GM12878 (cell line): ENCODE measurements around the gene ITPR3. TPM values are rescaled to one million over a fixed set of nuclear protein-coding genes. Genes with fewer than 3 reads are reported as not detected.

Experiments used
- ATAC-seq: fragments of 200-7000 bp; cut with Tn5 transposase; 3 replicates; pipeline ENCODE4 v1.9.1; 2020; ENCODE audit warnings: mild to moderate bottlenecking, moderate library complexity
- BruUV-seq: library from RNA; stranded (reverse); fragments of 400-500 nt; replicated peaks from 2 replicates; lab custom pipeline; 2021; lab: Mats Ljungman, UMichigan
- CTCF ChIA-PET: fragments of 300-600 bp; sonication (Branson Sonifier 250); formaldehyde crosslinking; extraction: SDS; loops from one replicate; lab custom pipeline; 2021; ENCODE audit warnings: inconsistent platforms; lab: Yijun Ruan, JAX
- POLR2A ChIA-PET: fragments of 350-600 bp; formaldehyde crosslinking; extraction: SDS; loops from one replicate; lab custom pipeline; 2021; ENCODE audit warnings: inconsistent platforms; lab: Charles Lee
- RAD21 ChIA-PET: fragments of 300-600 bp; sonication (Branson Sonifier 250); formaldehyde crosslinking; loops from one replicate; lab custom pipeline; 2023; ENCODE audit warnings: antibody characterized with exemption; ENCODE audit not compliant: unreplicated experiment; lab: Charles Lee
- SMC1A ChIA-PET: fragments of 300-600 bp; sonication (Branson Sonifier 250); formaldehyde crosslinking; loops from one replicate; lab custom pipeline; 2023; ENCODE audit not compliant: unreplicated experiment, uncharacterized antibody; lab: Charles Lee
- DNase-seq: peaks from one replicate; pipeline ENCODE4 v3.0.0-alpha.2; 2011; ENCODE audit warnings: low read depth, low spot score
- FAIRE-seq: peaks from 3 replicates; lab custom pipeline; 2011; peaks lifted over from hg19 to GRCh38; lab: Jason Lieb, UNC
- H2AFZ ChIP-seq: 2 replicates; pipeline ENCODE4 v1.6.0; 2011; ENCODE audit warnings: low read depth, low read length, control low read depth; ENCODE audit not compliant: control insufficient read depth
- H3K27ac ChIP-seq: 2 replicates; pipeline ENCODE4 v1.5.1; 2011; ENCODE audit warnings: control low read depth; ENCODE audit not compliant: control insufficient read depth, insufficient read depth
- H3K27me3 ChIP-seq, 2 experiments: replicated peaks in 1 of 2; 2 replicates each; pipeline versions ENCODE4 v1.6.0 to v1.6.1; 2011; ENCODE audit warnings: low read length in 1 of 2; ENCODE audit not compliant: control insufficient read depth in 2 of 2, insufficient read depth in 2 of 2
- H3K36me3 ChIP-seq, 2 experiments: 2 replicates each; pipeline ENCODE4 v1.5.1; 2011; ENCODE audit warnings: low read length in 1 of 2; ENCODE audit not compliant: control insufficient read depth in 2 of 2, insufficient read depth in 2 of 2
- H3K4me1 ChIP-seq: 2 replicates; pipeline ENCODE4 v1.6.1; 2011; ENCODE audit warnings: mild to moderate bottlenecking, low read length, moderate library complexity, mixed read lengths; ENCODE audit not compliant: control insufficient read depth, insufficient read depth
- H3K4me2 ChIP-seq: 2 replicates; pipeline ENCODE4 v1.6.0; 2011; ENCODE audit warnings: control low read depth; ENCODE audit not compliant: control insufficient read depth, insufficient read depth
- H3K4me3 ChIP-seq: fragments of 200-600 bp; sonication (generic); 2 replicates; pipeline ENCODE4 v1.5.1; 2016
- H3K79me2 ChIP-seq: 2 replicates; pipeline ENCODE4 v1.6.0; 2011; ENCODE audit warnings: low read length; ENCODE audit not compliant: control insufficient read depth, insufficient read depth
- H3K9ac ChIP-seq: 2 replicates; pipeline ENCODE4 v1.8.0; 2011; ENCODE audit warnings: low read length, control low read depth, mixed read lengths; ENCODE audit not compliant: control insufficient read depth, insufficient read depth
- H3K9me3 ChIP-seq: replicated peaks from 3 replicates; pipeline ENCODE4 v1.5.1; 2011; ENCODE audit warnings: mild to moderate bottlenecking, low read length; ENCODE audit not compliant: control insufficient read depth, insufficient read depth
- H4K20me1 ChIP-seq: 2 replicates; pipeline ENCODE4 v1.6.0; 2011; ENCODE audit not compliant: control insufficient read depth, insufficient read depth
- BRCA1 ChIP-seq: IDR thresholded peaks from 2 replicates; pipeline ENCODE4 v1.6.1; 2011; ENCODE audit warnings: low read depth, low read length, improper control_type of control experiment
- CBFB ChIP-seq: IDR thresholded peaks from 2 replicates; pipeline ENCODE4 v1.6.1; 2016; ENCODE audit warnings: antibody characterized with exemption, low read depth
- ELK1 ChIP-seq: IDR thresholded peaks from 2 replicates; pipeline ENCODE4 v1.6.1; 2012; ENCODE audit warnings: low read depth, low read length, improper control_type of control experiment
- ESRRA ChIP-seq: IDR thresholded peaks from 2 replicates; pipeline ENCODE4 v1.6.1; 2012; ENCODE audit warnings: mild to moderate bottlenecking, low read length, improper control_type of control experiment
- PML ChIP-seq: IDR thresholded peaks from 2 replicates; pipeline ENCODE4 v1.6.1; 2012; ENCODE audit warnings: low read length, inconsistent platforms
- RELA ChIP-seq: fragments of 450-650 bp; IDR thresholded peaks from 2 replicates; pipeline ENCODE4 v1.8.0; 2014; ENCODE audit warnings: borderline replicate concordance; ENCODE audit not compliant: partially characterized antibody
- WGBS: methylation state at CpG from one replicate; pipeline ENCODE4 v1.1.6; 2016; ENCODE audit warnings: low lambda C conversion rate; ENCODE audit not compliant: insufficient replicate concordance, insufficient coverage; ENCODE audit errors: missing lambda C conversion rate; 5-methylcytosine and 5-hydroxymethylcytosine counted together
- in situ Hi-C: fragments of 300-500 bp; cut with MboI; formaldehyde crosslinking; loops from 9 replicates; pipeline ENCODE4 v1.14.3; 2018; ENCODE audit warnings: mixed read lengths
- intact Hi-C: fragments of 100-400 bp; cut with micrococcal nuclease; formaldehyde crosslinking; loops from one replicate; pipeline ENCODE4 v1.14.2; 2022; ENCODE audit not compliant: unreplicated experiment
- polyA plus RNA-seq, 11 experiments: library from polyadenylated mRNA; depleted of rRNA in 4 of 11; unstranded in 6 of 11; stranded (reverse) in 5 of 11; fragments of >200 nt; fragmentation: Nextera tagmentation in 4 of 11; fragmentation: Illumina TruSeq in 1 of 11; extraction: Ambion mirVana in 4 of 11; extraction: Trizol in 1 of 11; gene quantifications; 1 replicate in 1 of 11; 2 replicates in 10 of 11; pipeline versions ENCODE4 v1.2.1 to v1.2.3, GENCODE V29; 2011 to 2016; ENCODE audit warnings: inconsistent platforms in 2 of 11, missing spikeins in 2 of 11, low read depth in 1 of 11
- total RNA-seq, 4 experiments: library from RNA; depleted of rRNA in 3 of 4; stranded (reverse); fragments of >200 nt in 3 of 4; fragmentation: Illumina TruSeq in 1 of 4; extraction: Trizol in 1 of 4; gene quantifications; 2 replicates each; pipeline versions ENCODE4 v1.2.1 to v1.2.3, GENCODE V29; 2013 to 2021

Gene ITPR3
- total and polyA plus RNA-seq, 10 of the 15 experiments (the other 5 are each of a cell fraction or from before 2014, with no cell fraction given), result 0.32 to 34.0 (median 11.9) TPM

GRCh38 chr6:33634161-33634727 lies 13.1 kb downstream of the ITPR3 start (continued):
- TF ChIP-seq BRCA1 (no peak), ELK1 (no peak), RELA (no peak)

- DNase-seq (no peak), ATAC-seq (no peak), FAIRE-seq (no peak)
- in situ Hi-C loops (no loop called here), intact Hi-C loops (no loop called here)
- no peak overlapping the region for H3K9ac ChIP-seq
- H3K4me1 ChIP-seq, result peaks cover 9% of the 10 kb centered on the region
- WGBS, result 92% methylated on average over 8 of the region's 8 CpGs
- no peaks in the 10 kb centered on the region; a peak in 3 of 4 replicates for H3K36me3 ChIP-seq
- H3K9me3 ChIP-seq, result no peaks in the 10 kb centered on the region
- ChIA-PET RAD21 (interaction anchor here (0.9 kb wide), 1 partner anchor 64 kb away, joined by 3 read pairs; no protein-coding TSS in a partner anchor), POLR2A (interaction anchor here (0.7 kb wide), 1 partner anchor 14 kb away, joined by 3 read pairs; the partner anchor contains the start of gene ITPR3), SMC1A (interaction anchor here (1.1 to 1.6 kb wide), 2 partner anchors 9 to 12 kb away, joined by 3 read pairs; no protein-coding TSS in a partner anchor), CTCF (interaction anchor here (0.7 to 1.7 kb wide), 6 partner anchors 23 to 50 kb away, joined by 3 to 7 read pairs (median 4); no protein-coding TSS in a partner anchor)
- no TSS peak for BruUV-seq
- peaks cover 15% of the 10 kb centered on the region for H3K79me2 ChIP-seq
- H3K27me3 ChIP-seq, result no peaks in the 10 kb centered on the region
- no peak overlapping the region for H3K27ac ChIP-seq
- peaks cover 16% of the 10 kb centered on the region for H4K20me1 ChIP-seq
- H3K4me3 ChIP-seq, result no peak overlapping the region
- TF ChIP-seq CBFB (no peak), ESRRA (no peak), PML (no peak)
- H3K4me2 ChIP-seq, result no peak overlapping the region
- no peak overlapping the region for H2AFZ ChIP-seq
Measured at GRCh38 chr6:33634946-33635345, 13.8 kb downstream of the ITPR3 start.
